Thyroid gland (tissue), 4 donors: Measurements from ENCODE around the gene RAB32. TPM values are rescaled to one million over a fixed set of nuclear protein-coding genes. Genes with fewer than 3 reads are reported as not detected.

Experiments
- DNase-seq, 2 donors: peaks; one replicate each; pipeline ENCODE4 v3.0.0-alpha.2; 2019
- H3K27ac ChIP-seq, 3 donors: fragments of 200-600 bp; sonication (generic); 1 replicate in 2 of 3; 2 replicates in 1 of 3; pipeline ENCODE4 v1.5.1; 2016 to 2019; ENCODE audit warnings: mild to moderate bottlenecking in 1 of 3, moderate library complexity in 1 of 3
- H3K27me3 ChIP-seq: fragments of 200-600 bp; sonication (generic); one replicate; pipeline ENCODE4 v1.5.1; 2019
- H3K36me3 ChIP-seq, 2 donors: fragments of 200-600 bp; sonication (generic); one replicate each; pipeline ENCODE4 v1.5.1; 2016 to 2019
- H3K4me1 ChIP-seq, 2 donors: fragments of 200-600 bp; sonication (generic); one replicate each; pipeline ENCODE4 v1.5.1; 2017 to 2019
- H3K4me3 ChIP-seq, 3 donors: fragments of 200-600 bp; sonication (generic); replicated peaks in 1 of 3; 1 replicate in 2 of 3; 2 replicates in 1 of 3; pipeline ENCODE4 v1.5.1; 2016; ENCODE audit warnings: mild to moderate bottlenecking in 1 of 3
- H3K9me3 ChIP-seq: fragments of 200-600 bp; sonication (generic); one replicate; pipeline ENCODE4 v1.5.1; 2017
- POLR2A ChIP-seq, 2 donors: fragments of 450-650 bp; IDR thresholded peaks; one replicate each; pipeline ENCODE4 v1.6.1; 2017; ENCODE audit warnings: antibody characterized with exemption in 2 of 2, mild to moderate bottlenecking in 2 of 2, moderate library complexity in 1 of 2
- WGBS, 2 donors: methylation state at CpG; one replicate each; pipeline ENCODE4 v1.1.5; 2017; 5-methylcytosine and 5-hydroxymethylcytosine counted together
- intact Hi-C: fragments of 100-400 bp; cut with DNase I; formaldehyde crosslinking; loops from one replicate; pipeline ENCODE4 v1.15.1; 2023
- total RNA-seq, 4 donors: library from RNA; depleted of rRNA; stranded (reverse); fragments of >200 nt; gene quantifications; one replicate each; pipeline ENCODE4 v1.2.3, GENCODE V29; 2016
- TF ChIP-seq, protein P1 (sequence below), 6 experiments: fragments of 200-600 bp in 3 of 6; fragments of 450-650 bp in 3 of 6; sonication (generic) in 3 of 6; IDR thresholded peaks; one replicate each; pipeline ENCODE4 v1.5.1; 2016 to 2019; ENCODE audit warnings: antibody characterized with exemption in 6 of 6, mild to moderate bottlenecking in 2 of 6, inconsistent platforms in 1 of 6, moderate library complexity in 1 of 6

The RAB32 gene
- 10 to 100 TPM in 3 of 4 donors, 1 to 10 TPM in 1; 8.6 to 23.8 (median 18.3) TPM for total RNA-seq

DNA sequence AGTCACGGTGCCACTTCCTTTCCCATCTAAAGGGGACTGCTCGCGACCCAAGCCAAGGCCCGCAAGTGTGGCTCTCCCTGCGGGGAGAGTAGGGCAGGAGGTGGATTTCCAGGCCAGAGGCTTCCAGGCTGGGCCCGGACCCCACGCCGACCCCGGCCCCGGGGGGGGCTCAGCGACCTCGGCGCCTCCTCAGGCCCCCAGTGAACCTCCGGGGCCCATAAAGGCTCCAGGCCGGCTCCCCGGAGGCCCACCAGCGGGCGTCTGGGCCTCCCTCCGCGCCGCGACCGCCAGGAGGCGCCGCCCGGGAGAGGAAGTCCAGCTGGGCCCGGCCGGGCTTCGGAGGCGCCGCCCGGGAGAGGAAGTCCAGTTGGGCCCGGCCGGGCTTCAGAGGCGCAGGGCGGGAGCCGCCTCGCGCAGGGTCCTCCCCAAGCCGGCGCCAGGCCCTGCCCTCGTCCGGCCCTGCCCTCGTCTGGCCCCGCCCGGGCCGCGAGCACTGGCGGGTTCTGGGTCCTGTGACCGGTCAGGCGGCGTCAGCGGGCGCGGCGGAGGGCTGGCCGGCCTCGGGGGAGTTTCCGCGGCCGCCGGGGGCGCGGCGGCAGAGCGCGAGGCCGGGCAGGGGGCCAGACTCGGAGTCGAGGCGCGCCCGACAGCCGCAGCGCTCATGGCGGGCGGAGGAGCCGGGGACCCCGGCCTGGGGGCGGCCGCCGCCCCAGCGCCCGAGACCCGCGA lies at the start of gene RAB32:
Gene RAB32, plus strand, starts transcription at position 623 of the 729 bp plus-strand sequence. Its CDS starts 39 bp downstream, at position 662.
- peaks cover 4 to 12% of the 10 kb centered on the region in 2 donors for H3K4me1 ChIP-seq
- no peaks in the 10 kb centered on the region for H3K36me3 ChIP-seq
- no peaks in the 10 kb centered on the region for H3K9me3 ChIP-seq
- peak within 1 kb of the TSS; percentile 83 to 97 (median 94) for H3K27ac ChIP-seq
- peak within 1 kb of the TSS; percentile 47 to 67 (median 63) for H3K4me3 ChIP-seq
- peak; percentile 14 to 89 for TF ChIP-seq POLR2A (IDR thresholded peaks at IDR 0.05)
- TF ChIP-seq, protein P1, sequence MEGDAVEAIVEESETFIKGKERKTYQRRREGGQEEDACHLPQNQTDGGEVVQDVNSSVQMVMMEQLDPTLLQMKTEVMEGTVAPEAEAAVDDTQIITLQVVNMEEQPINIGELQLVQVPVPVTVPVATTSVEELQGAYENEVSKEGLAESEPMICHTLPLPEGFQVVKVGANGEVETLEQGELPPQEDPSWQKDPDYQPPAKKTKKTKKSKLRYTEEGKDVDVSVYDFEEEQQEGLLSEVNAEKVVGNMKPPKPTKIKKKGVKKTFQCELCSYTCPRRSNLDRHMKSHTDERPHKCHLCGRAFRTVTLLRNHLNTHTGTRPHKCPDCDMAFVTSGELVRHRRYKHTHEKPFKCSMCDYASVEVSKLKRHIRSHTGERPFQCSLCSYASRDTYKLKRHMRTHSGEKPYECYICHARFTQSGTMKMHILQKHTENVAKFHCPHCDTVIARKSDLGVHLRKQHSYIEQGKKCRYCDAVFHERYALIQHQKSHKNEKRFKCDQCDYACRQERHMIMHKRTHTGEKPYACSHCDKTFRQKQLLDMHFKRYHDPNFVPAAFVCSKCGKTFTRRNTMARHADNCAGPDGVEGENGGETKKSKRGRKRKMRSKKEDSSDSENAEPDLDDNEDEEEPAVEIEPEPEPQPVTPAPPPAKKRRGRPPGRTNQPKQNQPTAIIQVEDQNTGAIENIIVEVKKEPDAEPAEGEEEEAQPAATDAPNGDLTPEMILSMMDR (IDR thresholded peaks at IDR 0.05): peak; percentile 27 to 80 (median 48)
- no peaks in the 10 kb centered on the region for H3K27me3 ChIP-seq
- 16 to 57% methylated on average over 5 to 17 of the region's 86 CpGs for WGBS, 2 donors
- DNase-seq: peak; percentile 92 to 96
- intact Hi-C loops: no loop called here

DNA sequence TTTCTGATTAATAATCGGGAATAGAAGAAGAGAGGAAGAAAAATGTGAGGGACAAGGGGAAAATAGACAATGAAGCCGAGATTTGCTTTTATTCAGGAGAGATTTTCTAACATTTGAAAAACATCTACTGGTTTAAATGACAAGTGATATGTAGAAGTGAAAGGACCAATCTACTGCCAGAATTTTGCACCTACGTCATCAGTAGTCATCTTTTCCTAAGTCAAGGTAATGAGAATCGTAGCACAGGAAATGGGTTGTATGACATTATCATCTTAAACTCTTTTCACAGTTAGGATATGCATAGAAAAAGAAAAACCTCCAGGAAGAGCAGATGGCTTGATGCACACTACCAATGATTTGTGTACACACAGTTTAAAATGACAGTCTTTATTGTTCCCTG lies 45.3 kb upstream of the RAB32 start:
- H3K27me3 ChIP-seq: no peaks in the 10 kb centered on the region
- no peaks in the 10 kb centered on the region for H3K4me1 ChIP-seq
- no peak overlapping the region for H3K4me3 ChIP-seq
- no peaks in the 10 kb centered on the region for H3K9me3 ChIP-seq
- H3K27ac ChIP-seq: no peak overlapping the region
- no peak for DNase-seq
- no peak for TF ChIP-seq POLR2A (IDR thresholded peaks at IDR 0.05)
- TF ChIP-seq, protein P1 (IDR thresholded peaks at IDR 0.05): no peak
- WGBS, 2 donors: 80 to 81% methylated on average over 4 of the region's 4 CpGs
- no peaks in the 10 kb centered on the region for H3K36me3 ChIP-seq
- intact Hi-C loops: no loop called here

DNA sequence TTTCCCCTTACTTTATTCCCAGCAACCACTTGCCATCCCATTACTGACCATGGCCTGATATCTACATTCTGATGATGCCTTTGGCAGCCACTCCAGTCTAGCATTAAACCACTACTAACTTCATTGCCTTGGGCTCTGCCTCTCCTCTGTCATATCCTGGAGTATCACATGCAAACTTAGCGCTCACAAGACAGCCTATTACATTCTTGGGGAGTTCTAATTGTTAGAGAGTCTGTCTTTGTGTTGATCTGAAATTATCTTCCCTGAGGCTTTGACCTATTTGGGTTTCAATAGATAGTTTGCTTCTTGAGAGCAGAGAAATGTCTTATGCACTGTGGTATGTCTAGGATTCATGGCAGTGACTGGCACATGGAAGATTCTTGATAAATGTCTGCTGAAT lies 40.5 kb upstream of the RAB32 start:
- intact Hi-C loops: no loop called here
- 83 to 84% methylated on average over 1 of the region's 1 CpG for WGBS, 2 donors
- no peak overlapping the region for H3K27ac ChIP-seq

DNA sequence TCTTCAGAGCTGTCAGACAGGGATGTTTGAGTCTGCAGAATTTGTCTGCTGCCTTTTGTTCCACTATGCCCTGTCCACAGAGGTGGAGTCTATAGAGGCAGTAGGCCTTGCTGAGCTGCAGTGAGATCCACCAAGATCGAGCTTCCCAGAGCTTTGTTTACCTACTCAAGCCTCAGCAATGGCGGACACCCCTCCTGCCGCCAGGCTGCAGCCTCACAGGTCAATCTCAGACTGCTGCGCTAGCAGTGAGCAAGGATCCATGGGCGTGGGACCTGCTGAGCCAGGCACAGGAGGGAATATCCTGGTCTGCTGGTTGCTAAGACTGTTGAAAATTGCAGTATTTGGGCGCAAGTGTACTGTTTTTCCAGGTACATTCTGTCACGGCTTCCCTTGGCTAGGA lies 28.4 kb upstream of the RAB32 start:
- no peaks in the 10 kb centered on the region for H3K27me3 ChIP-seq
- H3K4me3 ChIP-seq: no peak overlapping the region
- TF ChIP-seq POLR2A (IDR thresholded peaks at IDR 0.05): no peak
- TF ChIP-seq, protein P1 (IDR thresholded peaks at IDR 0.05): no peak
- intact Hi-C loops: no loop called here
- DNase-seq: no peak
- no peak overlapping the region for H3K27ac ChIP-seq
- no peaks in the 10 kb centered on the region for H3K36me3 ChIP-seq
- H3K9me3 ChIP-seq: no peaks in the 10 kb centered on the region
- H3K4me1 ChIP-seq: no peaks in the 10 kb centered on the region
- WGBS, 2 donors: 89 to 93% methylated on average over 3 to 7 of the region's 7 CpGs

More for the DNA sequence above, 40.5 kb upstream of the RAB32 start:
- Histone ChIP-seq H3K4me3 (no peak overlapping the region), H3K4me1 (no peaks in the 10 kb centered on the region), H3K27me3 (no peaks in the 10 kb centered on the region), H3K36me3 (no peaks in the 10 kb centered on the region), H3K9me3 (no peaks in the 10 kb centered on the region)
- no peak for TF ChIP-seq POLR2A (IDR thresholded peaks at IDR 0.05)
- DNase-seq: no peak

DNA sequence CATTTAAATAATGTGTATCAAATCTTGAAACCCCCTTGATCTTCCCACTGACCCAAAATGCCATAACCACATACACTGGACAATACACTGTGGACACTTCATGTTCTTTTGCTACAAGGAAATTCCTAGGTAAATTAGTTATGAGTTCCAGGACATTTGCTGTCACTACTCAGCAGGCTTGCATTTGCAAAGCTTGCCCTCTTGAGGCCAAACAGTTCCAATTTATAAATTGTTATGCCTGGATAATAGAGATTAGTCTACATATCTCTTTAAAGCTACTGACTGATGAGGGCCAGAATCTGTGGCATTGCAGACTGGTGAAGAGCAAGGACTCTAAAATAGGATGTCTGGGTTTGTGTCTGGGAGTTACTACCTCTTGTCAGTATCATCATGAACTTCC lies 17.4 kb upstream of the RAB32 start:
- no peaks in the 10 kb centered on the region for H3K9me3 ChIP-seq
- H3K4me3 ChIP-seq: no peak overlapping the region
- H3K27ac ChIP-seq: no peak overlapping the region
- no peak for DNase-seq
- H3K36me3 ChIP-seq: no peaks in the 10 kb centered on the region
- intact Hi-C loops: no loop called here
- TF ChIP-seq, protein P1 (IDR thresholded peaks at IDR 0.05): no peak
- TF ChIP-seq POLR2A (IDR thresholded peaks at IDR 0.05): no peak
- H3K27me3 ChIP-seq: no peaks in the 10 kb centered on the region
- H3K4me1 ChIP-seq: no peaks in the 10 kb centered on the region
